Caco-2 (cell line): ENCODE measurements around the gene SEMA3A. TPM values are rescaled to one million over a fixed set of nuclear protein-coding genes. Genes with fewer than 3 reads are reported as not detected.

Experiments
- BruUV-seq: library from RNA; stranded (reverse); fragments of 400-500 nt; replicated peaks from 2 replicates; lab custom pipeline; 2021; lab: Mats Ljungman, UMichigan
- CTCF ChIA-PET: fragments of 300-600 bp; sonication (Branson Sonifier 250); formaldehyde crosslinking; loops from one replicate; lab custom pipeline; 2022; ENCODE audit warnings: antibody characterized with exemption; lab: Charles Lee
- POLR2A ChIA-PET: fragments of 300-600 bp; sonication (Branson Sonifier 250); formaldehyde crosslinking; loops from one replicate; lab custom pipeline; 2022; ENCODE audit warnings: antibody characterized with exemption; lab: Charles Lee
- DNase-seq, 2 experiments: peaks; one replicate each; pipeline versions ENCODE4 v3.0.0 to v3.0.0-alpha.2; 2020 to 2022
- H3K27me3 ChIP-seq: replicated peaks from 2 replicates; pipeline ENCODE4 v1.6.0; 2011; ENCODE audit warnings: low read length; ENCODE audit not compliant: control insufficient read depth, insufficient read depth
- H3K36me3 ChIP-seq: 2 replicates; pipeline ENCODE4 v1.5.1; 2011; ENCODE audit warnings: low read length; ENCODE audit not compliant: control insufficient read depth, insufficient read depth
- H3K4me1 ChIP-seq: fragments of 250-450 bp; sonication (Bioruptor Pico); 2 replicates; pipeline ENCODE4 v1.5.1; 2020; ENCODE audit warnings: mild to moderate bottlenecking
- H3K4me3 ChIP-seq: 2 replicates; pipeline ENCODE4 v1.5.1; 2011; ENCODE audit warnings: low read depth, mild to moderate bottlenecking, control low read depth, low read length
- H3K9me3 ChIP-seq: fragments of 250-450 bp; sonication (Bioruptor Pico); 2 replicates; pipeline ENCODE4 v1.5.1; 2020; ENCODE audit warnings: mild to moderate bottlenecking, moderate library complexity
- H3K27ac Mint-ChIP-seq: one replicate; pipeline ENCODE4 v1.8.0; 2022; ENCODE audit warnings: mixed read lengths; ENCODE audit not compliant: unreplicated experiment
- H3K27me3 Mint-ChIP-seq: one replicate; pipeline ENCODE4 v1.8.0; 2022; ENCODE audit warnings: mixed read lengths; ENCODE audit not compliant: insufficient read depth, unreplicated experiment
- H3K36me3 Mint-ChIP-seq: one replicate; pipeline ENCODE4 v1.8.0; 2022; ENCODE audit warnings: mild to moderate bottlenecking, mixed read lengths; ENCODE audit not compliant: insufficient read depth, unreplicated experiment
- H3K4me1 Mint-ChIP-seq: one replicate; pipeline ENCODE4 v1.8.0; 2022; ENCODE audit warnings: low read depth, mixed read lengths; ENCODE audit not compliant: unreplicated experiment
- H3K4me3 Mint-ChIP-seq: one replicate; pipeline ENCODE4 v1.8.0; 2022; ENCODE audit warnings: mild to moderate bottlenecking, moderate library complexity, mixed read lengths; ENCODE audit not compliant: unreplicated experiment
- H3K9me3 Mint-ChIP-seq: one replicate; pipeline ENCODE4 v1.8.0; 2022; ENCODE audit warnings: mixed read lengths; ENCODE audit not compliant: unreplicated experiment
- intact Hi-C: fragments of 100-400 bp; cut with micrococcal nuclease; formaldehyde crosslinking; loops from one replicate; pipeline ENCODE4 v1.10.0; 2022; ENCODE audit not compliant: unreplicated experiment
- total RNA-seq: library from RNA; stranded (reverse); gene quantifications from 2 replicates; pipeline ENCODE4 v1.2.3, GENCODE V29; 2022
- TF ChIP-seq, protein P1 (sequence below), 2 experiments: fragments of 200-600 bp in 1 of 2; IDR thresholded peaks; 1 replicate in 1 of 2; 2 replicates in 1 of 2; pipeline versions ENCODE4 v1.5.1 to v1.8.0; 2011 to 2022; ENCODE audit warnings: antibody characterized with exemption in 1 of 2, control low read depth in 1 of 2, inconsistent platforms in 1 of 2, low read depth in 1 of 2, low read length in 1 of 2, mild to moderate bottlenecking in 1 of 2, moderate library complexity in 1 of 2; ENCODE audit not compliant: insufficient read depth in 1 of 2, severe bottlenecking in 1 of 2, unreplicated experiment in 1 of 2

The SEMA3A gene
- total RNA-seq, 1 experiment from 2014 or later: 55.1 TPM

DNA sequence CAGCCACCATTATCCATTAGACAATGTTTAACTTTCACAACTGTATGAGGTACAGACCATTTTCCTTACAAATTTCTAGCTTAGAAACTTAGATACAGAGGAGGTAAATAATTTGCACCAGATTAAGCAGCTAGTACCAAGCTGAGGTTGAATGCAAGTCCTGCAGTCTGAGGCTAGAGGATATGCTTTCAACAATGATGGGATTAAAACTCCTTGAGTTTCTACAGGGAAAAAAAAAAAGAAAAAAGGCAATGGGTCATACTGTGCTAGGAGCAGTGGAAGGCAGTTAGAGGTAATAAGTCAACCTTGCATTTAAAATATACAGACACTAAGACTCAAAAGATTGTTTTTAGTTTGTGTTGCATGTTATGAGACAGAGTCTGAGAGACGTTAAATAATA lies 86.5 kb downstream of the SEMA3A start:
- TF ChIP-seq, protein P1, sequence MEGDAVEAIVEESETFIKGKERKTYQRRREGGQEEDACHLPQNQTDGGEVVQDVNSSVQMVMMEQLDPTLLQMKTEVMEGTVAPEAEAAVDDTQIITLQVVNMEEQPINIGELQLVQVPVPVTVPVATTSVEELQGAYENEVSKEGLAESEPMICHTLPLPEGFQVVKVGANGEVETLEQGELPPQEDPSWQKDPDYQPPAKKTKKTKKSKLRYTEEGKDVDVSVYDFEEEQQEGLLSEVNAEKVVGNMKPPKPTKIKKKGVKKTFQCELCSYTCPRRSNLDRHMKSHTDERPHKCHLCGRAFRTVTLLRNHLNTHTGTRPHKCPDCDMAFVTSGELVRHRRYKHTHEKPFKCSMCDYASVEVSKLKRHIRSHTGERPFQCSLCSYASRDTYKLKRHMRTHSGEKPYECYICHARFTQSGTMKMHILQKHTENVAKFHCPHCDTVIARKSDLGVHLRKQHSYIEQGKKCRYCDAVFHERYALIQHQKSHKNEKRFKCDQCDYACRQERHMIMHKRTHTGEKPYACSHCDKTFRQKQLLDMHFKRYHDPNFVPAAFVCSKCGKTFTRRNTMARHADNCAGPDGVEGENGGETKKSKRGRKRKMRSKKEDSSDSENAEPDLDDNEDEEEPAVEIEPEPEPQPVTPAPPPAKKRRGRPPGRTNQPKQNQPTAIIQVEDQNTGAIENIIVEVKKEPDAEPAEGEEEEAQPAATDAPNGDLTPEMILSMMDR (IDR thresholded peaks at IDR 0.05; ENCODE audit: insufficient read depth in 1 of 2, low read depth in 1 of 2, low read length in 1 of 2, severe bottlenecking in 1 of 2, unreplicated experiment in 1 of 2): no peak
- H3K36me3 ChIP-seq: no peaks in the 10 kb centered on the region
- H3K36me3 Mint-ChIP-seq: peaks cover 29% of the 10 kb centered on the region
- no peaks in the 10 kb centered on the region for H3K4me1 Mint-ChIP-seq
- H3K27me3 ChIP-seq: no peaks in the 10 kb centered on the region
- ChIA-PET CTCF (interaction anchor here (0.7 kb wide), 1 partner anchor 40 kb away, joined by 7 read pairs; no protein-coding TSS in a partner anchor), POLR2A (no interaction called here)
- no peaks in the 10 kb centered on the region for H3K9me3 Mint-ChIP-seq
- peaks cover 34% of the 10 kb centered on the region for H3K4me1 ChIP-seq
- no peak overlapping the region for H3K27ac Mint-ChIP-seq
- DNase-seq: no peak
- no peaks in the 10 kb centered on the region for H3K27me3 Mint-ChIP-seq
- intact Hi-C loops: no loop called here
- H3K4me3 Mint-ChIP-seq: no peak overlapping the region
- BruUV-seq: no TSS peak
- no peaks in the 10 kb centered on the region for H3K9me3 ChIP-seq
- no peak overlapping the region for H3K4me3 ChIP-seq

DNA sequence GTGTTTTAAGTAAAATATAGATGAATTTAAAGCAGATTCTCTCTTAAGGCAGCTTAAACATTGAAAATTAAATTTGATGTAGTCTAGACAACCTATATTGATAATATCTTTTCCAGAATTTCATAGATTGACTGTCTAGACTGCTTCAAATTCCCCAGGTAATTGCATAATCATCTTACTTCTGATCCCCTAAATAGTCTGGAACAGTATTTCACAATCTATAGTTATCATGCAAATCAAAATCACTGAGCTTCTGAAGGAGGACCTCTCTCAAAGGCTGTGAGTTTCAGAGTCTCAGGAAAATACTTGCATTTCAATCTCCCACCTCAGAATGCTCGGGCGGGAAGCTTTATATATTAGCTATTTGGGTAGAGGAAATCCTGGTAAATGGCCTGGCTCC lies 87.3 kb downstream of the SEMA3A start:
- no peaks in the 10 kb centered on the region for H3K4me1 Mint-ChIP-seq
- TF ChIP-seq, protein P1 (IDR thresholded peaks at IDR 0.05; ENCODE audit: insufficient read depth in 1 of 2, low read depth in 1 of 2, low read length in 1 of 2, severe bottlenecking in 1 of 2, unreplicated experiment in 1 of 2): no peak

DNA sequence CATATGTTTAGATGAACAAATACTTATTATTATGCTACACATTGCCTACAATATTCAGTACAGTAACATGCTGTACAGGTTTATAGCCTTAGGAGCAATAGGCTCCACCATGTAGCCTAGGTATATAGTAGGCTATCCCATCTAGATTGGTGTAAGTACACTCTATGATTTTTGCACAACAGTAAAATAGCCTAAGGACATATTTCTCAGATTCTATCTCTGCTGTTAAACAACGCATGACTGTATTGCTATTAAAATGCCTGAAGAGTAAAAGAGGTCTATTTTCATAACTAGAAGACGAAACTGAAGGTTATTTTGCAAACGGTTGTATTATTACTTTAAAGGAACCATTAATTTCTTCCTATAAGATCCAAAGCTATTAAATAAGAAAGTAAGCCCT lies 88.3 kb downstream of the SEMA3A start:
- H3K4me1 ChIP-seq: peaks cover 32% of the 10 kb centered on the region
- CTCF ChIA-PET: no interaction called here
- Mint-ChIP-seq H3K4me3 (no peak overlapping the region), H3K27me3 (no peaks in the 10 kb centered on the region), H3K4me1 (no peaks in the 10 kb centered on the region), H3K36me3 (peaks cover 34% of the 10 kb centered on the region), H3K9me3 (no peaks in the 10 kb centered on the region), H3K27ac (no peak overlapping the region)
- H3K36me3 ChIP-seq: no peaks in the 10 kb centered on the region
- no peaks in the 10 kb centered on the region for H3K9me3 ChIP-seq
- BruUV-seq: no TSS peak
- DNase-seq: no peak
- intact Hi-C loops: no loop called here
- TF ChIP-seq, protein P1 (IDR thresholded peaks at IDR 0.05; ENCODE audit: insufficient read depth in 1 of 2, low read depth in 1 of 2, low read length in 1 of 2, severe bottlenecking in 1 of 2, unreplicated experiment in 1 of 2): no peak
- POLR2A ChIA-PET: no interaction called here
- no peaks in the 10 kb centered on the region for H3K27me3 ChIP-seq
- H3K4me3 ChIP-seq: no peak overlapping the region

More for the DNA sequence above, 87.3 kb downstream of the SEMA3A start:
- H3K9me3 Mint-ChIP-seq: no peaks in the 10 kb centered on the region
- intact Hi-C loops: no loop called here
- H3K4me3 Mint-ChIP-seq: no peak overlapping the region
- H3K27me3 Mint-ChIP-seq: no peaks in the 10 kb centered on the region
- Histone ChIP-seq H3K4me3 (no peak overlapping the region), H3K27me3 (no peaks in the 10 kb centered on the region), H3K9me3 (no peaks in the 10 kb centered on the region), H3K4me1 (peaks cover 32% of the 10 kb centered on the region), H3K36me3 (no peaks in the 10 kb centered on the region)
- H3K36me3 Mint-ChIP-seq: peaks cover 31% of the 10 kb centered on the region
- ChIA-PET POLR2A (no interaction called here), CTCF (no interaction called here)
- no peak overlapping the region for H3K27ac Mint-ChIP-seq
- no TSS peak for BruUV-seq
- no peak for DNase-seq
